GM23338 (cell line): ENCODE data around the gene TMCO4. TPM values are rescaled to one million over a fixed set of nuclear protein-coding genes. Genes with fewer than 3 reads are reported as not detected.
A peak's percentile ranks its signal among the peaks of the same experiment; 100 is the strongest.

Source experiments
- ATAC-seq: fragments of 200-7000 bp; cut with Tn5 transposase; 3 replicates; pipeline ENCODE4 v1.9.1; 2020
- DNase-seq: peaks from one replicate; pipeline ENCODE4 v3.0.0-alpha.2; 2015; ENCODE audit warnings: low spot score
- H2AFZ ChIP-seq: fragments of 200-600 bp; sonication (generic); 2 replicates; pipeline ENCODE4 v1.8.0; 2016; ENCODE audit warnings: antibody characterized with exemption, mild to moderate bottlenecking, moderate library complexity
- H3F3A ChIP-seq: fragments of 200-600 bp; sonication (generic); replicated peaks from 2 replicates; pipeline ENCODE4 v1.8.0; 2017; ENCODE audit warnings: antibody characterized with exemption, mixed run types, low read depth
- H3K27ac ChIP-seq: fragments of 200-600 bp; sonication (generic); 2 replicates; pipeline ENCODE4 v1.6.1; 2016; ENCODE audit warnings: low read depth
- H3K27me3 ChIP-seq: fragments of 200-600 bp; sonication (generic); 2 replicates; pipeline ENCODE4 v1.8.0; 2016; ENCODE audit warnings: mild to moderate bottlenecking, mixed run types, moderate library complexity; ENCODE audit not compliant: insufficient read depth
- H3K36me3 ChIP-seq: fragments of 200-600 bp; sonication (generic); 2 replicates; pipeline ENCODE4 v1.8.0; 2016; ENCODE audit warnings: mild to moderate bottlenecking; ENCODE audit not compliant: insufficient read depth
- H3K4me1 ChIP-seq: fragments of 200-600 bp; sonication (generic); 2 replicates; pipeline ENCODE4 v1.8.0; 2016; ENCODE audit warnings: mild to moderate bottlenecking, moderate library complexity; ENCODE audit not compliant: insufficient read depth
- H3K4me2 ChIP-seq: fragments of 200-600 bp; sonication (generic); 2 replicates; pipeline ENCODE4 v1.7.1; 2017; ENCODE audit warnings: mixed run types
- H3K4me3 ChIP-seq: fragments of 200-600 bp; sonication (generic); 2 replicates; pipeline ENCODE4 v1.6.1; 2016; ENCODE audit warnings: mixed run types
- H3K79me2 ChIP-seq: fragments of 200-600 bp; sonication (generic); replicated peaks from 2 replicates; pipeline ENCODE4 v1.8.0; 2017; ENCODE audit warnings: mild to moderate bottlenecking; ENCODE audit not compliant: insufficient read depth
- H3K9me2 ChIP-seq: fragments of 200-600 bp; sonication (generic); 2 replicates; pipeline ENCODE4 v1.8.0; 2017; ENCODE audit not compliant: insufficient read depth
- H4K20me1 ChIP-seq: fragments of 200-600 bp; sonication (generic); replicated peaks from 2 replicates; pipeline ENCODE4 v1.8.0; 2017; ENCODE audit warnings: mild to moderate bottlenecking; ENCODE audit not compliant: insufficient read depth
- H3K27ac Mint-ChIP-seq: 2 replicates; pipeline ENCODE4 v1.8.0; 2020; ENCODE audit warnings: inconsistent platforms, mild to moderate bottlenecking, moderate library complexity, mixed read lengths
- H3K27me3 Mint-ChIP-seq: 3 replicates; pipeline ENCODE4 v1.8.0; 2022; ENCODE audit warnings: low read depth, mild to moderate bottlenecking, moderate library complexity, mixed read lengths, inconsistent platforms; ENCODE audit not compliant: insufficient read depth, poor library complexity
- H3K36me3 Mint-ChIP-seq: 3 replicates; pipeline ENCODE4 v1.8.0; 2021; ENCODE audit warnings: low read depth, mild to moderate bottlenecking, inconsistent platforms, moderate library complexity, mixed read lengths
- H3K4me1 Mint-ChIP-seq: 3 replicates; pipeline ENCODE4 v1.8.0; 2020; ENCODE audit warnings: mild to moderate bottlenecking, inconsistent platforms, mixed read lengths
- H3K4me3 Mint-ChIP-seq: 3 replicates; pipeline ENCODE4 v1.8.0; 2021; ENCODE audit warnings: moderate library complexity, mild to moderate bottlenecking, inconsistent platforms, mixed read lengths
- H3K9me3 Mint-ChIP-seq: 3 replicates; pipeline ENCODE4 v1.8.0; 2020; ENCODE audit warnings: moderate library complexity, mild to moderate bottlenecking, inconsistent platforms, mixed read lengths
- CREB1 ChIP-seq: fragments of 250-450 bp; sonication (Bioruptor Pico); IDR thresholded peaks from 2 replicates; pipeline ENCODE4 v1.5.0; 2020; ENCODE audit warnings: low read depth, mild to moderate bottlenecking, moderate library complexity
- EZH2 ChIP-seq: fragments of 200-600 bp; sonication (generic); IDR thresholded peaks from one replicate; pipeline ENCODE4 v1.8.0; 2017; ENCODE audit warnings: antibody characterized with exemption, mild to moderate bottlenecking, low read depth; ENCODE audit not compliant: unreplicated experiment
- POLR2AphosphoS5 ChIP-seq: IDR thresholded peaks from 2 replicates; pipeline ENCODE4 v1.6.1; 2016; ENCODE audit warnings: antibody characterized with exemption, low read depth
- ZNF331 ChIP-seq: fragments of 250-450 bp; sonication (Bioruptor Pico); IDR thresholded peaks from 2 replicates; pipeline ENCODE4 v1.5.0; 2020; ENCODE audit warnings: low read depth, mild to moderate bottlenecking, moderate library complexity
- polyA plus RNA-seq: library from polyadenylated mRNA; unstranded; fragments of >200 nt; fragmentation: Nextera tagmentation; extraction: Ambion mirVana; gene quantifications from 2 replicates; pipeline ENCODE4 v1.2.1, GENCODE V29; 2016
- total RNA-seq: library from RNA; depleted of rRNA; stranded (reverse); fragments of >200 nt; shearing (Covaris generic); gene quantifications from 2 replicates; pipeline ENCODE4 v1.2.3, GENCODE V29; 2014
- TF ChIP-seq, protein P1 (sequence below), 2 experiments: fragments of 200-600 bp in 1 of 2; sonication (generic) in 1 of 2; conservative IDR thresholded peaks; 2 replicates each; pipeline versions ENCODE4 v1.5.1 to v1.6.1; 2016 to 2017; ENCODE audit warnings: antibody characterized with exemption in 2 of 2, low read depth in 2 of 2, mild to moderate bottlenecking in 2 of 2, moderate library complexity in 1 of 2
- TF ChIP-seq, protein P2 (sequence below): IDR thresholded peaks from one replicate; pipeline ENCODE4 v1.6.1; 2018; ENCODE audit warnings: antibody characterized with exemption; ENCODE audit not compliant: unreplicated experiment
- TF ChIP-seq, protein P3 (sequence below): fragments of 250-450 bp; sonication (Bioruptor Pico); IDR thresholded peaks from 2 replicates; pipeline ENCODE4 v1.5.0; 2020; ENCODE audit warnings: mild to moderate bottlenecking, moderate library complexity

TMCO4 gene
- total and polyA plus RNA-seq, 2 experiments from 2014 or later: 2.6 to 6.9 TPM

DNA sequence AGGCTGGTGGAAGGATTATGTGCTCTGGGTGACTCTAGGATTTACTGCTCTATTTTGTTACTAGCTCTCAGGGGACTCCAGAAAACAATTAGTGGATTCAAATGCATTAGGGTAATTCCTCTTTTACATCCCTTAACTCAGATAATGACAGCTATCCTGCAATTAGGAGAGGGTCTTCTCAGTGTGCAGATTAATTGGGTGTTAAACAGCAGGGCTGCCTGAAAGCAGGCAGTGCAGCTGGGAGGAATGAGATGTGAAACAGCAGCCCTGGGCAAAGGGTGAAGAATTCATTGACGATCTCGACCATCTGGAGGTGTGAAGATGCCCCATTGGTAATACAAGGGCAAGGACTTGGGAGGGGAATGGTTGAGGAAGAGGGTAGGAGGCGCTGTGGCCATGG, 68.9 kb downstream of the TMCO4 start:
- no peak overlapping the region for H3K27ac Mint-ChIP-seq
- no peaks in the 10 kb centered on the region for H3K4me1 Mint-ChIP-seq
- DNase-seq (no peak), ATAC-seq (no peak)
- Histone ChIP-seq H2AFZ (no peak overlapping the region), H3K4me3 (no peak overlapping the region), H3K27ac (no peak overlapping the region), H3K4me1 (no peaks in the 10 kb centered on the region), H3K36me3 (no peaks in the 10 kb centered on the region), H3K9me2 (no peaks in the 10 kb centered on the region), H3K4me2 (no peak overlapping the region), H4K20me1 (no peaks in the 10 kb centered on the region; the same call in 1 of the 2 replicates), H3F3A (no peaks in the 10 kb centered on the region), H3K79me2 (no peaks in the 10 kb centered on the region), H3K27me3 (no peaks in the 10 kb centered on the region)
- no peaks in the 10 kb centered on the region; the same call in 2 of the 3 replicates for H3K36me3 Mint-ChIP-seq
- H3K4me3 Mint-ChIP-seq: no peak overlapping the region
- peaks cover 2% of the 10 kb centered on the region for H3K27me3 Mint-ChIP-seq
- peaks cover 9% of the 10 kb centered on the region; the same call in 1 of the 3 replicates for H3K9me3 Mint-ChIP-seq
- TF ChIP-seq, protein P1, sequence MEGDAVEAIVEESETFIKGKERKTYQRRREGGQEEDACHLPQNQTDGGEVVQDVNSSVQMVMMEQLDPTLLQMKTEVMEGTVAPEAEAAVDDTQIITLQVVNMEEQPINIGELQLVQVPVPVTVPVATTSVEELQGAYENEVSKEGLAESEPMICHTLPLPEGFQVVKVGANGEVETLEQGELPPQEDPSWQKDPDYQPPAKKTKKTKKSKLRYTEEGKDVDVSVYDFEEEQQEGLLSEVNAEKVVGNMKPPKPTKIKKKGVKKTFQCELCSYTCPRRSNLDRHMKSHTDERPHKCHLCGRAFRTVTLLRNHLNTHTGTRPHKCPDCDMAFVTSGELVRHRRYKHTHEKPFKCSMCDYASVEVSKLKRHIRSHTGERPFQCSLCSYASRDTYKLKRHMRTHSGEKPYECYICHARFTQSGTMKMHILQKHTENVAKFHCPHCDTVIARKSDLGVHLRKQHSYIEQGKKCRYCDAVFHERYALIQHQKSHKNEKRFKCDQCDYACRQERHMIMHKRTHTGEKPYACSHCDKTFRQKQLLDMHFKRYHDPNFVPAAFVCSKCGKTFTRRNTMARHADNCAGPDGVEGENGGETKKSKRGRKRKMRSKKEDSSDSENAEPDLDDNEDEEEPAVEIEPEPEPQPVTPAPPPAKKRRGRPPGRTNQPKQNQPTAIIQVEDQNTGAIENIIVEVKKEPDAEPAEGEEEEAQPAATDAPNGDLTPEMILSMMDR (conservative IDR thresholded peaks at IDR 0.05; ENCODE audit: low read depth in 2 of 2): peak in 1 of 2 experiments; percentile 45; a peak in 2 of 4 replicates
- TF ChIP-seq EZH2: no peak

DNA sequence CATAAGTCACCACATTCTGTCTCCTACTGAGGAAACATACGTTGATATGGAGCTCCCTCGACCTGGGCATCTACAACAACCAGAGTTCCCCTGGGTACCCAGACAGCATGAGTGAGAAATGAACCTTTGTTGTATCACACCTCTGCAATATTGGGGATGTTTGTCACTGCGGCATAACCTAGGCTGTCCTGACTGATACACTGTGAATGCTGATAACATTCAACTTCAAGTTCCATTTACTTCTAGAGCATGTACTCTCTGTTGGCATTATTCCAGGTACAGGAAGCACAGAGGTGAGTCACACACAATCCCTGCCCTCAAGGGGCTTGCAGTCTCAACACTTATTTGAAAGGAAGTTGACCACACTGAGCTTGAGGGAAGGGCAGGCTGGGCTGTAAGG, 69.5 kb downstream of the TMCO4 start:
- Mint-ChIP-seq H3K9me3 (peaks cover 9% of the 10 kb centered on the region; the same call in 1 of the 3 replicates), H3K4me1 (no peaks in the 10 kb centered on the region), H3K4me3 (no peak overlapping the region), H3K36me3 (no peaks in the 10 kb centered on the region; the same call in 2 of the 3 replicates), H3K27ac (no peak overlapping the region), H3K27me3 (peaks cover 2% of the 10 kb centered on the region)
- no peak overlapping the region for H3K4me3 ChIP-seq
- no peak overlapping the region for H3K27ac ChIP-seq
- H3K36me3 ChIP-seq: no peaks in the 10 kb centered on the region
- H4K20me1 ChIP-seq: no peaks in the 10 kb centered on the region
- H3F3A ChIP-seq: no peaks in the 10 kb centered on the region
- H3K79me2 ChIP-seq: no peaks in the 10 kb centered on the region
- H3K9me2 ChIP-seq: no peaks in the 10 kb centered on the region
- H3K4me2 ChIP-seq: no peak overlapping the region
- H2AFZ ChIP-seq: no peak overlapping the region
- ATAC-seq (no peak), DNase-seq (no peak)
- no peaks in the 10 kb centered on the region for H3K27me3 ChIP-seq
- no peaks in the 10 kb centered on the region for H3K4me1 ChIP-seq
- TF ChIP-seq, protein P2, sequence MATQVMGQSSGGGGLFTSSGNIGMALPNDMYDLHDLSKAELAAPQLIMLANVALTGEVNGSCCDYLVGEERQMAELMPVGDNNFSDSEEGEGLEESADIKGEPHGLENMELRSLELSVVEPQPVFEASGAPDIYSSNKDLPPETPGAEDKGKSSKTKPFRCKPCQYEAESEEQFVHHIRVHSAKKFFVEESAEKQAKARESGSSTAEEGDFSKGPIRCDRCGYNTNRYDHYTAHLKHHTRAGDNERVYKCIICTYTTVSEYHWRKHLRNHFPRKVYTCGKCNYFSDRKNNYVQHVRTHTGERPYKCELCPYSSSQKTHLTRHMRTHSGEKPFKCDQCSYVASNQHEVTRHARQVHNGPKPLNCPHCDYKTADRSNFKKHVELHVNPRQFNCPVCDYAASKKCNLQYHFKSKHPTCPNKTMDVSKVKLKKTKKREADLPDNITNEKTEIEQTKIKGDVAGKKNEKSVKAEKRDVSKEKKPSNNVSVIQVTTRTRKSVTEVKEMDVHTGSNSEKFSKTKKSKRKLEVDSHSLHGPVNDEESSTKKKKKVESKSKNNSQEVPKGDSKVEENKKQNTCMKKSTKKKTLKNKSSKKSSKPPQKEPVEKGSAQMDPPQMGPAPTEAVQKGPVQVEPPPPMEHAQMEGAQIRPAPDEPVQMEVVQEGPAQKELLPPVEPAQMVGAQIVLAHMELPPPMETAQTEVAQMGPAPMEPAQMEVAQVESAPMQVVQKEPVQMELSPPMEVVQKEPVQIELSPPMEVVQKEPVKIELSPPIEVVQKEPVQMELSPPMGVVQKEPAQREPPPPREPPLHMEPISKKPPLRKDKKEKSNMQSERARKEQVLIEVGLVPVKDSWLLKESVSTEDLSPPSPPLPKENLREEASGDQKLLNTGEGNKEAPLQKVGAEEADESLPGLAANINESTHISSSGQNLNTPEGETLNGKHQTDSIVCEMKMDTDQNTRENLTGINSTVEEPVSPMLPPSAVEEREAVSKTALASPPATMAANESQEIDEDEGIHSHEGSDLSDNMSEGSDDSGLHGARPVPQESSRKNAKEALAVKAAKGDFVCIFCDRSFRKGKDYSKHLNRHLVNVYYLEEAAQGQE: no peak
- TF ChIP-seq EZH2 (no peak), ZNF331 (CRISPR knock-in tag) (no peak), CREB1 (CRISPR knock-in tag) (no peak), POLR2AphosphoS5 (no peak)
- TF ChIP-seq, protein P1 (conservative IDR thresholded peaks at IDR 0.05; ENCODE audit: low read depth in 2 of 2): no peak
- TF ChIP-seq, protein P3, sequence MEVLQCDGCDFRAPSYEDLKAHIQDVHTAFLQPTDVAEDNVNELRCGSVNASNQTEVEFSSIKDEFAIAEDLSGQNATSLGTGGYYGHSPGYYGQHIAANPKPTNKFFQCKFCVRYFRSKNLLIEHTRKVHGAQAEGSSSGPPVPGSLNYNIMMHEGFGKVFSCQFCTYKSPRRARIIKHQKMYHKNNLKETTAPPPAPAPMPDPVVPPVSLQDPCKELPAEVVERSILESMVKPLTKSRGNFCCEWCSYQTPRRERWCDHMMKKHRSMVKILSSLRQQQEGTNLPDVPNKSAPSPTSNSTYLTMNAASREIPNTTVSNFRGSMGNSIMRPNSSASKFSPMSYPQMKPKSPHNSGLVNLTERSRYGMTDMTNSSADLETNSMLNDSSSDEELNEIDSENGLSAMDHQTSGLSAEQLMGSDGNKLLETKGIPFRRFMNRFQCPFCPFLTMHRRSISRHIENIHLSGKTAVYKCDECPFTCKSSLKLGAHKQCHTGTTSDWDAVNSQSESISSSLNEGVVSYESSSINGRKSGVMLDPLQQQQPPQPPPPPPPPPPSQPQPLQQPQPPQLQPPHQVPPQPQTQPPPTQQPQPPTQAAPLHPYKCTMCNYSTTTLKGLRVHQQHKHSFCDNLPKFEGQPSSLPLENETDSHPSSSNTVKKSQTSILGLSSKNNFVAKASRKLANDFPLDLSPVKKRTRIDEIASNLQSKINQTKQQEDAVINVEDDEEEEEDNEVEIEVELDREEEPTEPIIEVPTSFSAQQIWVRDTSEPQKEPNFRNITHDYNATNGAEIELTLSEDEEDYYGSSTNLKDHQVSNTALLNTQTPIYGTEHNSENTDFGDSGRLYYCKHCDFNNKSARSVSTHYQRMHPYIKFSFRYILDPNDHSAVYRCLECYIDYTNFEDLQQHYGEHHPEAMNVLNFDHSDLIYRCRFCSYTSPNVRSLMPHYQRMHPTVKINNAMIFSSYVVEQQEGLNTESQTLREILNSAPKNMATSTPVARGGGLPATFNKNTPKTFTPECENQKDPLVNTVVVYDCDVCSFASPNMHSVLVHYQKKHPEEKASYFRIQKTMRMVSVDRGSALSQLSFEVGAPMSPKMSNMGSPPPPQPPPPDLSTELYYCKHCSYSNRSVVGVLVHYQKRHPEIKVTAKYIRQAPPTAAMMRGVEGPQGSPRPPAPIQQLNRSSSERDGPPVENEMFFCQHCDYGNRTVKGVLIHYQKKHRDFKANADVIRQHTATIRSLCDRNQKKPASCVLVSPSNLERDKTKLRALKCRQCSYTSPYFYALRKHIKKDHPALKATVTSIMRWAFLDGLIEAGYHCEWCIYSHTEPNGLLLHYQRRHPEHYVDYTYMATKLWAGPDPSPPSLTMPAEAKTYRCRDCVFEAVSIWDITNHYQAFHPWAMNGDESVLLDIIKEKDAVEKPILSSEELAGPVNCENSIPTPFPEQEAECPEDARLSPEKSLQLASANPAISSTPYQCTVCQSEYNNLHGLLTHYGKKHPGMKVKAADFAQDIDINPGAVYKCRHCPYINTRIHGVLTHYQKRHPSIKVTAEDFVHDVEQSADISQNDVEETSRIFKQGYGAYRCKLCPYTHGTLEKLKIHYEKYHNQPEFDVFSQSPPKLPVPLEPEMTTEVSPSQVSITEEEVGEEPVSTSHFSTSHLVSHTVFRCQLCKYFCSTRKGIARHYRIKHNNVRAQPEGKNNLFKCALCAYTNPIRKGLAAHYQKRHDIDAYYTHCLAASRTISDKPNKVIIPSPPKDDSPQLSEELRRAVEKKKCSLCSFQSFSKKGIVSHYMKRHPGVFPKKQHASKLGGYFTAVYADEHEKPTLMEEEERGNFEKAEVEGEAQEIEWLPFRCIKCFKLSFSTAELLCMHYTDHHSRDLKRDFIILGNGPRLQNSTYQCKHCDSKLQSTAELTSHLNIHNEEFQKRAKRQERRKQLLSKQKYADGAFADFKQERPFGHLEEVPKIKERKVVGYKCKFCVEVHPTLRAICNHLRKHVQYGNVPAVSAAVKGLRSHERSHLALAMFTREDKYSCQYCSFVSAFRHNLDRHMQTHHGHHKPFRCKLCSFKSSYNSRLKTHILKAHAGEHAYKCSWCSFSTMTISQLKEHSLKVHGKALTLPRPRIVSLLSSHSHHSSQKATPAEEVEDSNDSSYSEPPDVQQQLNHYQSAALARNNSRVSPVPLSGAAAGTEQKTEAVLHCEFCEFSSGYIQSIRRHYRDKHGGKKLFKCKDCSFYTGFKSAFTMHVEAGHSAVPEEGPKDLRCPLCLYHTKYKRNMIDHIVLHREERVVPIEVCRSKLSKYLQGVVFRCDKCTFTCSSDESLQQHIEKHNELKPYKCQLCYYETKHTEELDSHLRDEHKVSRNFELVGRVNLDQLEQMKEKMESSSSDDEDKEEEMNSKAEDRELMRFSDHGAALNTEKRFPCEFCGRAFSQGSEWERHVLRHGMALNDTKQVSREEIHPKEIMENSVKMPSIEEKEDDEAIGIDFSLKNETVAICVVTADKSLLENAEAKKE: no peak
